GM10248 (cell line): Measurements from ENCODE around the gene CAPG.

Experiments
- CTCF ChIA-PET: fragments of 300-600 bp; sonication (Branson Sonifier 250); formaldehyde crosslinking; extraction: SDS; loops from one replicate; lab custom pipeline; 2021; ENCODE audit warnings: antibody characterized with exemption; lab: Yijun Ruan, JAX
- POLR2A ChIA-PET: fragments of 350-650 bp; sonication (Branson Sonifier 250); formaldehyde crosslinking; extraction: SDS; loops from one replicate; lab custom pipeline; 2020; ENCODE audit warnings: antibody characterized with exemption; lab: Yijun Ruan, JAX
- DNase-seq: peaks from one replicate; pipeline ENCODE4 v3.0.0; 2012; ENCODE audit errors: extremely low spot score
- TF ChIP-seq, protein P1 (sequence below): IDR thresholded peaks from 2 replicates; pipeline ENCODE4 v1.5.1; 2012; ENCODE audit warnings: mild to moderate bottlenecking, low read depth; ENCODE audit errors: extremely low read depth, missing control alignments, control extremely low read depth

CAPG gene

GRCh38 chr2:85455552-85456090 is 45.5 kb upstream of the CAPG start:
- POLR2A ChIA-PET: no interaction called here
- TF ChIP-seq, protein P1, sequence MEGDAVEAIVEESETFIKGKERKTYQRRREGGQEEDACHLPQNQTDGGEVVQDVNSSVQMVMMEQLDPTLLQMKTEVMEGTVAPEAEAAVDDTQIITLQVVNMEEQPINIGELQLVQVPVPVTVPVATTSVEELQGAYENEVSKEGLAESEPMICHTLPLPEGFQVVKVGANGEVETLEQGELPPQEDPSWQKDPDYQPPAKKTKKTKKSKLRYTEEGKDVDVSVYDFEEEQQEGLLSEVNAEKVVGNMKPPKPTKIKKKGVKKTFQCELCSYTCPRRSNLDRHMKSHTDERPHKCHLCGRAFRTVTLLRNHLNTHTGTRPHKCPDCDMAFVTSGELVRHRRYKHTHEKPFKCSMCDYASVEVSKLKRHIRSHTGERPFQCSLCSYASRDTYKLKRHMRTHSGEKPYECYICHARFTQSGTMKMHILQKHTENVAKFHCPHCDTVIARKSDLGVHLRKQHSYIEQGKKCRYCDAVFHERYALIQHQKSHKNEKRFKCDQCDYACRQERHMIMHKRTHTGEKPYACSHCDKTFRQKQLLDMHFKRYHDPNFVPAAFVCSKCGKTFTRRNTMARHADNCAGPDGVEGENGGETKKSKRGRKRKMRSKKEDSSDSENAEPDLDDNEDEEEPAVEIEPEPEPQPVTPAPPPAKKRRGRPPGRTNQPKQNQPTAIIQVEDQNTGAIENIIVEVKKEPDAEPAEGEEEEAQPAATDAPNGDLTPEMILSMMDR: no peak
- DNase-seq: no peak
- CTCF ChIA-PET: interaction anchor here (0.9 to 1.2 kb wide), 2 partner anchors 17 to 20 kb away, joined by 3 to 4 read pairs; no protein-coding TSS in a partner anchor

DNA sequence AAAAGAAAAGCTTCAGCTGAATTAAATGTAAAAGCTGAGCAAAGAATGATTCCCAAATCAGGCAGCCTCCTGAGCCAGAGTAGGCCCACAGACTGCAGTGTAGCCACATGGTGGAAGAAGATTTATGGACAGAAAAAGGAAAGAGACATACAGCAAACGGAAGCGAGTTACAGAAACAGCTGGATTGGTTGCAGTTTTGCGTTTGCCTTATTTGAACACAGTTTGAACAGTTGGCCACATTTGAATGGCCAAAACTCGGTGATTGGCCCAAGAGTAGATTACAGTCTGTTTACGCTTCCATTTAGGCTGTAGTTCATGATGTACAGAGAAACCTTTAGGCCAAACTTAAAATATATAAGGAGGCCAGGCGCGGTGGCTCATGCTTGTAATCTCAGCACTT is 43.4 kb upstream of the CAPG start:
- POLR2A ChIA-PET: no interaction called here
- CTCF ChIA-PET: no interaction called here

GRCh38 chr2:85452237-85452636 is 42.1 kb upstream of the CAPG start:
- CTCF ChIA-PET: no interaction called here

More for the DNA sequence above, 43.4 kb upstream of the CAPG start:
- no peak for DNase-seq
- TF ChIP-seq, protein P1: no peak

GRCh38 chr2:85449214-85449588 is 39.0 kb upstream of the CAPG start:
- POLR2A ChIA-PET: no interaction called here
- DNase-seq: no peak
- TF ChIP-seq, protein P1: no peak
- CTCF ChIA-PET: interaction anchor here (1.1 kb wide), 1 partner anchor 12 kb away, joined by 3 read pairs; no protein-coding TSS in a partner anchor

More at GRCh38 chr2:85452237-85452636, 42.1 kb upstream of the CAPG start:
- POLR2A ChIA-PET: no interaction called here
- no peak for DNase-seq
- TF ChIP-seq, protein P1: no peak

DNA sequence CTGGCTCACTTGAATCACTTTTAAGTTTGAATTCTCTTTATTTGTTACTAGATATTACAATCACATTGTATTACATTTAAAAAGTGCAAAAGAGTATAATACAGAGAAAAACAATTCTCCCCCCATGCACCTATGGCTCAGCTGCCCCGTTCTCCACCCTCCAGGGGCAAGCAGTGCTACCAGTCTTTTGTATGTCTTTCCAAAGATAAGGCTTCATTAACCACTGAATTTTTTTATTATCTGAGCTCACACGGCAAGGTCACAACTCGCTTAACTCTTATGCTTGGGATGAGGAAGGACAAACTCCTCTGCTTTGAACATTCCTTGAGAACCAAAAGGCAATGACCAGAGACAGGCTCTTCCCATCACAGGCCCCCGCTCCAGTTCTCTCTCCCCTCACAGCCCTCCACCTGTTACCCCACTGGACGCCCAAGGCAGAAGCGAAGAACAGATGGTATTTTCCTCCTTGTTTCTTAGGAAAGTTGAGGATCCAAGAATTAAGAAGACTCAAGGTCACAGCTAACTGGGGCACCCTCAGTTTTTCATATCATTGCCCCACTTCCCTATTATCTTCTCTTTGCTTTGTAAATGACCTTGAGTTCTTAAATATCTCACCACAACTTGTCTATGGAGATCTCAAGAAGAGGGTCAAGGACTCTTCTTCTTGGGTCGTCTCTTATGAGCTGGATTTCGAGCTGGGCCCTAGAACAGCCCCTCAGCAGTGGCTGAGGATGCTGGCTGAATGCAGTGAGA is 38.5 kb upstream of the CAPG start:
- DNase-seq: no peak
- ChIA-PET POLR2A (interaction anchor here (1.5 kb wide), 1 partner anchor 90 kb away, joined by 7 read pairs; the partner anchor contains the start of gene MAT2A), CTCF (interaction anchor here (1.1 to 2.0 kb wide), 2 partner anchors 11 to 27 kb away, joined by 3 to 4 read pairs; no protein-coding TSS in a partner anchor)
- TF ChIP-seq, protein P1: no peak

GRCh38 chr2:85447222-85447585 is 37.0 kb upstream of the CAPG start:
- ChIA-PET CTCF (interaction anchor here (1.2 to 2.0 kb wide), 4 partner anchors 10 to 76 kb away, joined by 3 to 4 read pairs (median 4); no protein-coding TSS in a partner anchor), POLR2A (interaction anchor here (1.5 kb wide), 1 partner anchor 92 kb away, joined by 7 read pairs; the partner anchor contains the start of gene MAT2A)
- TF ChIP-seq, protein P1: no peak
- no peak for DNase-seq
